Gastroesophageal sphincter (tissue), 3 donors: ENCODE measurements around the gene PSMD8.

ENCODE experiments used
- EP300 ChIP-seq: sonication (generic); formaldehyde crosslinking; IDR thresholded peaks from one replicate; pipeline ENCODE4 v1.6.1; 2017; ENCODE audit warnings: antibody characterized with exemption, mild to moderate bottlenecking
- POLR2A ChIP-seq, 2 donors: fragments of 450-650 bp; IDR thresholded peaks; one replicate each; pipeline ENCODE4 v1.6.1; 2017; ENCODE audit warnings: antibody characterized with exemption in 2 of 2, mild to moderate bottlenecking in 2 of 2, moderate library complexity in 1 of 2
- POLR2AphosphoS5 ChIP-seq: sonication (generic); formaldehyde crosslinking; IDR thresholded peaks from one replicate; pipeline ENCODE4 v1.6.1; 2017; ENCODE audit warnings: antibody characterized with exemption
- TF ChIP-seq, protein P1 (sequence below), 4 experiments: fragments of 200-600 bp in 2 of 4; fragments of 450-650 bp in 2 of 4; sonication (generic) in 1 of 4; IDR thresholded peaks; one replicate each; pipeline ENCODE4 v1.5.1; 2017 to 2019; ENCODE audit warnings: antibody characterized with exemption in 4 of 4, mild to moderate bottlenecking in 2 of 4, moderate library complexity in 2 of 4

DNA sequence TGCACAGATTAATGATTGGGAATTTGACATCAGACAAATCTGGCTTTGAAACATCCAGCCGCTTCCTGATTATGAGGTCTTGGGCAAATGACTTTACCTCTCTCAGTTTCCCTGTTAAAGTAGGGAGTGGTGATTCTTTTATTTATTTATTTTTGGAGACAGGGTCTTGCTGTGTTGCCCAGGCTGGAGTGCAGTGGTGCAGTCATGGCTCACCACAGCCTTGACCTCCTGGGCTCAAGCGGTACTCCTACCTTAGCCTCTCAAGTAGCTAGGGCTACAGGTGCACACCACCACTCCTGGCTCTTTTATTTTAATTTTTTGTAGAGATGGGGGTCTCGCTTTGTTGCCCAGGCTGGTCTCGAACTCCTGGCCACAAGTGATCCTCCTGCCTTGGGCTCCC, 2.7 kb downstream of the PSMD8 start:
- TF ChIP-seq, protein P1, sequence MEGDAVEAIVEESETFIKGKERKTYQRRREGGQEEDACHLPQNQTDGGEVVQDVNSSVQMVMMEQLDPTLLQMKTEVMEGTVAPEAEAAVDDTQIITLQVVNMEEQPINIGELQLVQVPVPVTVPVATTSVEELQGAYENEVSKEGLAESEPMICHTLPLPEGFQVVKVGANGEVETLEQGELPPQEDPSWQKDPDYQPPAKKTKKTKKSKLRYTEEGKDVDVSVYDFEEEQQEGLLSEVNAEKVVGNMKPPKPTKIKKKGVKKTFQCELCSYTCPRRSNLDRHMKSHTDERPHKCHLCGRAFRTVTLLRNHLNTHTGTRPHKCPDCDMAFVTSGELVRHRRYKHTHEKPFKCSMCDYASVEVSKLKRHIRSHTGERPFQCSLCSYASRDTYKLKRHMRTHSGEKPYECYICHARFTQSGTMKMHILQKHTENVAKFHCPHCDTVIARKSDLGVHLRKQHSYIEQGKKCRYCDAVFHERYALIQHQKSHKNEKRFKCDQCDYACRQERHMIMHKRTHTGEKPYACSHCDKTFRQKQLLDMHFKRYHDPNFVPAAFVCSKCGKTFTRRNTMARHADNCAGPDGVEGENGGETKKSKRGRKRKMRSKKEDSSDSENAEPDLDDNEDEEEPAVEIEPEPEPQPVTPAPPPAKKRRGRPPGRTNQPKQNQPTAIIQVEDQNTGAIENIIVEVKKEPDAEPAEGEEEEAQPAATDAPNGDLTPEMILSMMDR (IDR thresholded peaks at IDR 0.05) = no peak
- TF ChIP-seq EP300 (no peak), POLR2A (IDR thresholded peaks at IDR 0.05) (no peak), POLR2AphosphoS5 (no peak)
